GM12873 (cell line): ENCODE measurements around the gene ALX1.

Experiments
- CTCF ChIP-seq: IDR thresholded peaks from 2 replicates; pipeline ENCODE4 v1.5.1; 2012; ENCODE audit warnings: low read depth, mild to moderate bottlenecking, moderate library complexity, low read length, control low read depth; ENCODE audit not compliant: insufficient read depth; ENCODE audit errors: missing control alignments

The ALX1 gene

GRCh38 chr12:85266356-85266755 lies 13.7 kb upstream of the ALX1 start:
- TF ChIP-seq CTCF: no peak

DNA sequence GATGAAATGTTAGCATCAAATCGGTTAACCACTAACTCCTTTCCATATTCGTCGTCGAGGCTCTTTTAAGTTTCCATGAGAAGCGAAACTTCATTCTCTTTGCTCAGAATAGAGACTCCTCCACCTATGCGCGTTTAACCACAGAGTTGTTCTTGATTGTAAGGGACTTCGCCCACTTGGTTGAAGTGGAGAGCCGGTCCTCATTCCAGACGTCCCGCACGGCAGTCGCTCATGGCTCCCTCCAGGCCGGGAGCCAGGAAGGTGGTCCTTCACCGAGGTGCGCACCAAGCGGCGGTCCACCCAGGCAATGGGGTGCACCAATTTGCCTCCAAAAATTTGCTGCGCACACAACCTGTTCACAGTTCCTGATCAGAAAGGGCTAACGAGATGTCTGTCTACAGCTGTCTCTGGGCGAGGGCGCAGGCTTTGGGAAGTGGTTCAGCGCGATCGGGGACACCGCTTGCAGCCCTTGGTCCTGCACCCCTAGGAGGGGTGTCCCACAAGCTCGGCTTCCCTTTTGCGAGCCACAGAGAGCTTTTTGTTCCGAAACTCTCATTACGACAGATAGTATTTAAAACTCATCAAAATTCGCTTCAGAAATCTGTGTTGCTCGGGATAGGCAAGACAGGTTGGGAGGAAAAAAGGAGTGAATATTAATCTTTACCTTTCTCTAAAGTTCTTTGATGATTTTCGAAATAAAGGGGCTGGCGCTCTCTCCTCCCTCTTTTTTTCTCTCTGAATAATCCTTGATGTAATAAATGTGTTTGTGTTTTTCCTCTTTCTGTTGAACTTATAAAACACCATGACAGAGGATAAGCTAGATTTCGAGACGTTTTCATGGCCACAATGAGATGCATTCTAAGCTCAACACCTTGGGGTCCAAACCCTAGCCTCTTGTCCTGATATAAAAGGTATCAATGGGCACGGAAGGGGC lies 6.4 kb upstream of the ALX1 start:
- no peak for TF ChIP-seq CTCF

DNA sequence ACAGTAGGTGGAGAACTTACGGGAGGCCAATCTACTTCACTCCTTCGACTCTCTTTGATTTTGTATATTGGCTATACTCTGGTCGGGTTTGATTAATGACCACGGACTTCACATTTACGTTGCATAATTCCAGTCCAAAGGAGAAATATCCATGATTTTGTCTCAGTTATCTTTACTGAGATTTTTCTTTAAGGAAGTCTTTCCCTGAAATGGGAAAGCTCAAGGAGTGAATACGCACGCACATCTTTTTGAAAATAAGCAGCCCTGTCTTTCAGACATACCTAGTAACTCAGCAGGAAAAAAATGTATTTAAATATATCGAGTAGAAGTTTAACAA lies 5.7 kb upstream of the ALX1 start:
- TF ChIP-seq CTCF: no peak

DNA sequence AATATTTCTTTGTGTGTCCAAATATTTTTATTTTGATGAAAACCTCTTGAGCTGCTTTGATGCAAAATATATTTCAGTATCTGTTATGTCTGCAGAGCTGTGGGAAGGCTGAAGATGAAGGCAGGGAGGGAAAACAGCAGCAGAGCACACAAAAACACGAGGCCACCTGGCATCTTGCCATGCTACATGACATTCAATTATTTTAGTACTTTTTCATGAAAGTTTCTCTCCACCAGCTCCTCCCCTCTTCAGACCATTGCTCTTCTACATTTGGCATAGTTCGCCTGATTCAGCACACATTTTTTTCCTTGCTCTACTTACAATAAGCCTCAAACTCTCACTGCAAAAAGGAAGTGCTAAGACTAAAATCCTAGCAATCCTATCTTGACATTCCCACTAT lies 4.6 kb upstream of the ALX1 start:
- no peak for TF ChIP-seq CTCF

DNA sequence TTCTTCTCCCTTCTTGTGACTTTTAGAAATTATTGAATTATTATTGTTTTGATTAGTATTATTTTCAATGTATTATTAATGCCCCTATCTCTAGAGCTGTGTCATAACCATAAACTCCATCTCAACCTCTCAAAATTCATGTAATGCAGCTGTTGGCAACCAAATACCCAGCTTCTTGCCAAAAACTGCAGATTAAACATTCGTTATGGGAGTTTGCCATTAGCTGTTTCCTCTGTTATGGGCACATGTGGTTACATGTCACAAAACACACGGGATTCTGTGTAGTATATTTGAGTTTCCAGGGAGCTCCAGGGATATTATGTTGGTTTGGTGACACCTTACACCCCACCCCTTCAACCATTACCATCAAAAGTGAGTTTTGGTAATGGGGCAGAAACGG lies 2.8 kb upstream of the ALX1 start:
- no peak for TF ChIP-seq CTCF

DNA sequence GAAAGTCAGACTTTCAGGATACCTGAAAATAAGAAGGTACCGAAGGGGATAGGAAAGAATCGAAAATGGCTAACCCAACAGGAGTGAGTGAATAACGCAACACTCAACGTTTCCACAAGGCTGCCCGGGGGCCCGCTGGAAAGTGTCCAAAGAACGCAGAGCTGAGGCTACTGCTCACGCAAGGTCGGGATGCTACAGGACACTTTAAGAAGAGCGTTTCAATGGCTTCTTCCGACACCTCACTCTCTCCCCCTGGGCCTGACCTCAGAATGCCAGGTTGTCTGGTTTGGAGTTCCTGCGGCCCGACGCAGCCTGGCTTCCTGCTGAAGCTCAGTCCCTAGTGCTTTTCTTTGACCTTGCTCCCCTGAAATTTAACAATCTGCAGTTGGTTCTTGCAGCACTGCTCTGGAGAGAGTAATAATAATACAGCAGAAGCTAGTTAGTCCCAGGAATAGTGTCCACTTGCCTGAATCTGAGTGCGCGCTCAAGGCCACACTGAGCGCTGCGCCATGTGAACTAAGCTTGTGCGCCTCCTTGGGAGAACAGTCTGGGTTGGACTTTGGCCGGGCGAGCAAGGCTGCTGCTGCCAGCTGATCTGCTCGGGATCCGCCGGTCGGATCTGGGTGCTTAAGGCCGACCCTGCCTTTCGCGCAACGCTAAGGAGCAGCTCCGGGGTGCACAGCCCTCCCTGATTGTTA lies 2.0 kb upstream of the ALX1 start:
- TF ChIP-seq CTCF: no peak

- no peak for TF ChIP-seq CTCF
Measured at GRCh38 chr12:85278598-85279448, 1.2 kb upstream of the ALX1 start.
